Non-pigmented ciliary epithelial cell (primary cell): ENCODE results near the gene RPL28.
"Not testable (repeated sequence)": the region's sequence is repeated elsewhere in the genome, so short reads cannot be mapped to it uniquely, and the experiment has no call there.

Experiments
- DNase-seq: peaks from one replicate; pipeline ENCODE4 v3.0.0-alpha.2; 2010; ENCODE audit warnings: low read depth

RPL28 gene

GRCh38 chr19:55426042-55426441 is 40.3 kb downstream of the RPL28 start:
- DNase-seq, result no peak

GRCh38 chr19:55431183-55431582 is 45.5 kb downstream of the RPL28 start:
- DNase-seq, result no peak

GRCh38 chr19:55432241-55432959 is 46.7 kb downstream of the RPL28 start:
- no peak for DNase-seq

GRCh38 chr19:55433292-55433691 is 47.6 kb downstream of the RPL28 start:
- DNase-seq, result no peak

GRCh38 chr19:55434356-55434919 is 48.7 kb downstream of the RPL28 start:
- no peak for DNase-seq

GRCh38 chr19:55435020-55435419 is 49.3 kb downstream of the RPL28 start:
- DNase-seq, result no peak

- DNase-seq, result no peak
These were observed 51.1 kb downstream of the RPL28 start for GRCh38 chr19:55436847-55437246.

GRCh38 chr19:55437410-55437809 is 51.7 kb downstream of the RPL28 start:
- DNase-seq, result no peak

- DNase-seq, result no peak
These were observed 53.3 kb downstream of the RPL28 start for GRCh38 chr19:55439052-55439451.

GRCh38 chr19:55440411-55441105 is 54.8 kb downstream of the RPL28 start:
- no peak for DNase-seq

GRCh38 chr19:55441319-55441691 is 55.6 kb downstream of the RPL28 start:
- no peak for DNase-seq

- no peak for DNase-seq
These were observed 56.1 kb downstream of the RPL28 start for GRCh38 chr19:55441692-55442321.

- no peak for DNase-seq
These were observed 56.7 kb downstream of the RPL28 start for GRCh38 chr19:55442372-55442961.

- DNase-seq, result no peak
These were observed 57.5 kb downstream of the RPL28 start, which contains the start of gene SHISA7 for GRCh38 chr19:55443045-55443823. SHISA7 (minus strand) TSS chr19:55443300; CDS start chr19:55442863, 437 bp downstream.

GRCh38 chr19:55443824-55444480 is 58.2 kb downstream of the RPL28 start:
- no peak for DNase-seq

- DNase-seq, result no peak
These were observed 58.9 kb downstream of the RPL28 start for GRCh38 chr19:55444646-55445045.

GRCh38 chr19:55446060-55446459 is 60.3 kb downstream of the RPL28 start:
- DNase-seq, result no peak

GRCh38 chr19:55447421-55448174 is 61.9 kb downstream of the RPL28 start:
- DNase-seq, result no peak

- not testable (repeated sequence) for DNase-seq
These were observed 62.4 kb downstream of the RPL28 start for GRCh38 chr19:55448175-55448490.

GRCh38 chr19:55449469-55449868 is 63.7 kb downstream of the RPL28 start:
- no peak for DNase-seq
